Hematopoietic multipotent progenitor cell treated with erythropoietin and hydrocortisone succinate and interleukin-3 and kit ligand, for 17 days (in vitro differentiated cells): Measurements from ENCODE around the gene DTNBP1.

ENCODE experiments used
- DNase-seq: peaks from one replicate; pipeline ENCODE4 v3.0.0-alpha.2; 2015; ENCODE audit warnings: low spot score

The DTNBP1 gene

GRCh38 chr6:15533379-15534026 lies 129.3 kb downstream of the DTNBP1 start:
- DNase-seq, result no peak

GRCh38 chr6:15531973-15532372 lies 130.9 kb downstream of the DTNBP1 start:
- no peak for DNase-seq

- no peak for DNase-seq
Observed at GRCh38 chr6:15530411-15530810, 132.4 kb downstream of the DTNBP1 start.

GRCh38 chr6:15528870-15529269 lies 134.0 kb downstream of the DTNBP1 start:
- no peak for DNase-seq

GRCh38 chr6:15527838-15528617 lies 134.8 kb downstream of the DTNBP1 start:
- DNase-seq, result no peak

GRCh38 chr6:15526212-15526701 lies 136.6 kb downstream of the DTNBP1 start:
- DNase-seq, result no peak

GRCh38 chr6:15524861-15525401 lies 137.9 kb downstream of the DTNBP1 start:
- DNase-seq, result no peak

GRCh38 chr6:15523679-15524630 lies 138.9 kb downstream of the DTNBP1 start:
- no peak for DNase-seq

- DNase-seq, result no peak
Observed at GRCh38 chr6:15522856-15523529, 139.8 kb downstream of the DTNBP1 start.

GRCh38 chr6:15522427-15522826 lies 140.4 kb downstream of the DTNBP1 start:
- no peak for DNase-seq

GRCh38 chr6:15522026-15522425 lies 140.8 kb downstream of the DTNBP1 start:
- DNase-seq, result no peak

- DNase-seq, result no peak
Observed at GRCh38 chr6:15521582-15521981, 141.2 kb downstream of the DTNBP1 start.

- no peak for DNase-seq
Observed at GRCh38 chr6:15520626-15521203, 142.1 kb downstream of the DTNBP1 start.

GRCh38 chr6:15519681-15520080 lies 143.1 kb downstream of the DTNBP1 start:
- DNase-seq, result no peak

- no peak for DNase-seq
Observed at GRCh38 chr6:15518878-15519277, 143.9 kb downstream of the DTNBP1 start.

GRCh38 chr6:15518057-15518456 lies 144.8 kb downstream of the DTNBP1 start:
- no peak for DNase-seq

GRCh38 chr6:15517600-15517999 lies 145.2 kb downstream of the DTNBP1 start:
- DNase-seq, result no peak

- no peak for DNase-seq
Observed at GRCh38 chr6:15516923-15517560, 145.8 kb downstream of the DTNBP1 start.

GRCh38 chr6:15516378-15516777 lies 146.4 kb downstream of the DTNBP1 start:
- DNase-seq, result no peak

GRCh38 chr6:15515660-15516375 lies 147.0 kb downstream of the DTNBP1 start:
- DNase-seq, result no peak
